GM15510 (cell line): ENCODE measurements around the gene VSTM2L.

Experiments used
- POLR2A ChIP-seq: IDR thresholded peaks from 3 replicates; pipeline ENCODE4 v1.6.1; 2011; ENCODE audit warnings: borderline replicate concordance; ENCODE audit not compliant: insufficient read length; ENCODE audit errors: extremely low read depth

Gene VSTM2L

DNA sequence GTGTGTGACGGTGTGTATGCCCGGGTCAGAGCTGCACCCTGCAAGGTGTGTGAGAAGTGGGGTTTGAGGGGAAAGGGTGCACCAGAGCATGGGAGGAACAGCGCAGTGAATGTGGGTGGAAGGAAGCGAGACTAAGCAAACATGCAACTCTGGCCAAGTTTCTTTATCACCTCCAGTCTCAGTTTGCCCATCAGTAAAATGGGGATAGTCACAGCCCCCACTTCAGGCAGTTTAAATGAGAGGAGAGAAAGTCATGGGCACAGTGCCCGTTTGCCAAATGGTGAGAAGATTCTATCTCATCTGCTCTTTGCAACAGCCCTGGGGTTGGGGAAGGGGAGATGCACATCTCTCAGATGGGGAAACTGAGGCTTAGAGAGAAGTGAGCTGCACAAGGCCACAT is 12.8 kb upstream of the VSTM2L start:
- TF ChIP-seq POLR2A = no peak

- no peak for TF ChIP-seq POLR2A
Measured at GRCh38 chr20:37890643-37891042, 12.3 kb upstream of the VSTM2L start.

GRCh38 chr20:37892001-37892400 is 10.9 kb upstream of the VSTM2L start:
- no peak for TF ChIP-seq POLR2A

DNA sequence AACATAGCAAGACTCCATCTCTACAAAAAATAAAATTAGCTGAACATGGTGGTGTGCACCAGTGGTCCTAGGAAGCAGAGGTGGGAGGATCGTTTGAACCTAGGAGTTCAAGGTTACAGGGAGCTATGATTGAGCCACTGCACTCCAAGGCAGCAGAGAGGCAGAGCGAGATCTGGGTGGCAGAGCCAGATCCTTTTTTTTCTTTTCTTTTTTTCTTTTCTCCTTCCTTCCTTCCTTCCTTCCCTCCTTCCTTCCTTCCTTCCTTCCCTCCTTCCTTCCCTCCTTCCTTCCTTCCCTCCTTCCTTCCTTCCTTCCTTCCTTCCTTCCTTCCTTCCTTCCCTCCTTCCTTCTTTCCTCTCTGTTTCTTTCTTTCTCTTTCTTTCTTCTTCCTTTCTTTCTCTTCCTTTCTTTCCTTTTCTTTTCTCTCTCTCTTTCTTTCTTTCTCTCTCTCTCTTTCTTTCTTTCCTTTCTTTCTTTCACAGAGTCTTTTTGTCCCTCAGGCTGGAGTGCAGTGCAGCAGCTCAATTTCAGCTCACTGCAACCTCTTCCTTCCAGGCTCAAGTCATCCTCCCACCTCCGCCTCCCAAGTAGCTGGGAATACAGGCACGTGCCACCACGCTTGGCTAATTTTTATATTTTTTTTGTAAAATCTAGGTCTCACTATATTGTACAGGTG is 9.2 kb upstream of the VSTM2L start:
- TF ChIP-seq POLR2A = no peak

GRCh38 chr20:37894454-37894853 is 8.5 kb upstream of the VSTM2L start:
- TF ChIP-seq POLR2A = no peak

- TF ChIP-seq POLR2A = no peak
Measured at GRCh38 chr20:37895166-37895565, 7.8 kb upstream of the VSTM2L start.

DNA sequence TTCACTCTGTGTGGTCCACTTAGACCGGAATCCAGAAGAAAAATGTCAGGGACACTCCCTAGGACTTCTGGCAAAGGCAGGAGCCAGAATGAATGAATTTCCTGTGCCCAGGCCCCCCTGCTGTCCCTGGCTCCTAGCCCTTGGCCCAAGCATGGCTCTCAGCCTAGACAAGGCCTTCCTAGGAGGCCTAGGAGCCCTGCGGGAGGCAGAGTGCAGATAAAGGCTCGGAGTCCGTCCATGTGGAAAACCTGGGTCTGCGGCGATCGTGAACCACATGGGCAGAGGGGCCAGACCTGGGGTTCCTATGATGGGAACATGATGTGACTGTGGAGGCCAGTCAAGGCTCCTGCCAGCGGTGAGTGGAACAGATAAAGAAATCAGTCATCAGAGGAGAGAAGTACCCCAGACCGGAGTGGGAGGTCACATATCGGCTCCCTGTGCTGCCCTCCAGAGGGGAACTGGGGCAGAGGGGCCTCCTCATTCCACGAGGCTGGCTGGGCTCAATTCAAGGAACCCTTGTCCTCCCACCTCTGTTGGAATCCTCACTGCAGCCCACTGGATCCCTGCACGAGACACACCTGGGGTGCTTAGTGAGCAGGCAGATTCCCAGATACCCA is 5.9 kb upstream of the VSTM2L start:
- TF ChIP-seq POLR2A = no peak

GRCh38 chr20:37898233-37899104 is 4.5 kb upstream of the VSTM2L start:
- no peak for TF ChIP-seq POLR2A

DNA sequence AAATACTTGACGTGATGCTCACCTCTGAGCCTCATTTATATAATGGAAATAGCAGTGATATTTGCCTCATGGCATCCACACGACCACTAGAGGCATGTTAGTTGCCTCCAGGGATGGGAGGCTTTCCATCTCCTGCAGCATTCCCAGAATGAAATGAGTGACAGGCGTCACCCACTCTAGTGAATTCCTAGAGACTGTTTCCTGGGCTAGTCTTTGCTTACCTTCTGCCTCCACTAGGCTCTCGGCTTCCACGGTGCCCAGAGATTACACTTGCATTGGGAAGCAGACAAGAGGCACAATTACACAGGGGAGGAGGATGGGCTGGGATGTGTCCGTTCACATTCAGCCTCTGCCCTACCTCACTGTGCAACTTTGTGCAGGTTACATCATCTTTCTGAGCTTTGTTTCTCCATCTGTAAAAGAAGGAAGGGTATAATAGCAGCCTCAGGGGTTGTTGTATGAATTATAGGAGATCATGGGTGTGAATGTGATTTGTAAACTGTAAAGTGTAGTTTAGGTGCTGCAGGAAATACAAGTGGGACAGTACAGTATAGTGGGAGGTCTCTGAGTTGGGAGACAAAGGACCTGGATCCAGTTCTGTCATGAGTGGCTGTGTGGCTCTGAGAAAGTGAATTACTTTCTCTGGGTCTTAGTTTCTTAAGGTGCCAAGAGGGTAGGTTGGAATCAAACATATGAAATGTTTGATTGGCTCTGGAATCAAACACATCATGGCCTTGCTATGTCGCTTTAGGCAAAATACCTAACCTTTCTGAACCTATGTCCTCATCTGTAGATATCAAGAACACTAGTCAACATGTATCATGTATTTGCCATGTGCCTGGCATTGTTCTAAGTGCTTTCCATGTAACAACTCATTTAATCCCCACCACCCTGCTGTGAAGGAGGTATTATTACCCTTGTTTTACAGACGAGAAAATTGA is 3.6 kb upstream of the VSTM2L start:
- TF ChIP-seq POLR2A = no peak

- TF ChIP-seq POLR2A = no peak
Measured at GRCh38 chr20:37901240-37901639, 1.7 kb upstream of the VSTM2L start.

DNA sequence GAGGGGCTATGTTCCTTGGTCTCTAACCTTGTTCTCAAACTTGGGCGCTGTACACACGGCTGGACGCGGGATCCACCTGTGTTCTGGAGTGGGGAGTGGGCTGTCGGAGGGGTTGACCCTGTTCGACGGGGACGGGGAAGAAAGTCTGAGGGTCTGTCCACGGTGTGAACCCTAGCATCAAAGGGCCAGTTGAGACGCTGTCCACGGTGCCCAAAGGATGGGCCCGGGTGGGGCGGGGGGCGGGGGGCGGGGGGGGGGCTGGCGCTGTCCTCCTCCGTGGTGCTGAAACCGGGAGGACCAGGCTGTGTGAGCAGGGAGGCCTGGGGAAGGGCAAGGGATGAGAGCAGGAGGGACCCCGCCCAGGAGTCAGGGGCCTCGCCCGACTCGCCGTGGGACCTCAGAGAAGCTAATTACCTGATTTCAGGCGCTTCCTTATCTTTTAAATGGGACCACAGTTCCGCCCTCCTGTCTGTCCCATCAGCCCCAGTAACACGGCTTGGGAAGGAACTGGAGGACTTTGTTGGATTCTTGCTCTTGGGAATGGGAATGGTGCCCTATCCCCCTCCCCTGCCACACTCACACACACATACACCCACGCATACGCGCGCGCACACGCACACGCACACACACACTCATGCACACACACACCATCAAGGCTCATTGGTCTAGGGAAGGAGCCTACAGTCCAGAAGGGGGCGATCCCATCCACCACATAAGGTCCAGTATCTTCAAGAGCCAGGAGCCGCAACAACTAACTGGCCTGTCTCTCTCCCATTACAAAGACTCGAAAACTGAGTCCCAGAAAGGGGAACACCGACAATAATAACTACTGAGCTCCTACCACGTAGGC is 1.0 kb upstream of the VSTM2L start:
- no peak for TF ChIP-seq POLR2A

DNA sequence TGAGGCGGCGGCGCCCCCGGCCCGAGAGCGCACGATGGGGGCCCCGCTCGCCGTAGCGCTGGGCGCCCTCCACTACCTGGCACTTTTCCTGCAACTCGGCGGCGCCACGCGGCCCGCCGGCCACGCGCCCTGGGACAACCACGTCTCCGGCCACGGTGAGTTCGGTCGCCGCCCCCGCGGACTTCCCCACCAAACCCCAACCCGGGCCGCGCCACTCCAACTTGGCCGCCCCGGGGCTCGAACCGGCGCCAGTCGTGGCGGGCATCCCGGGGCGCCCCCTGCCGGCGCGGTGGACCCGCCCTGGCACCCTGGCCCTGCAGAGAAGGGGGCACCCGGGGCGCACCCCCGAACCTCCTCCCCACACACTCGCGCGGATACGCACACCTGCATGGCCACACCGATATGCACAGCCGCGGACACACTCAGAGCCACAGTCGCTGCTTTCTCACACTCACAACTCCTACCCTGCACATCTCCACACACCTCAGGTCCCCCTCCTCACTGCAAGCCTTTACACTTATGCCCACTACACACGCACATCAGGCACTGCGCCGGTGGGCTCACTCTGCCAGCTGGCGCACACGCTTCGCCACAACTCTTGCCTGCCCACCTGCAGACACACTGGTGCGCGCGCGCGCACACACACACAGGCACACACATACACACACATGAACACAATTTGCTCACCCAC is 535 bp downstream of the VSTM2L start:
- no peak for TF ChIP-seq POLR2A

- no peak for TF ChIP-seq POLR2A
Measured at GRCh38 chr20:37904008-37904642, 1.2 kb downstream of the VSTM2L start.
